Measurements from ENCODE around the gene MIF4GD. TPM values are rescaled to one million over a fixed set of nuclear protein-coding genes. Genes with fewer than 3 reads are reported as not detected.
A peak's percentile ranks its signal among the peaks of the same experiment; 100 is the strongest.

Gene MIF4GD
- total RNA-seq, 1 experiment from 2014 or later = 21.6 TPM

DNA sequence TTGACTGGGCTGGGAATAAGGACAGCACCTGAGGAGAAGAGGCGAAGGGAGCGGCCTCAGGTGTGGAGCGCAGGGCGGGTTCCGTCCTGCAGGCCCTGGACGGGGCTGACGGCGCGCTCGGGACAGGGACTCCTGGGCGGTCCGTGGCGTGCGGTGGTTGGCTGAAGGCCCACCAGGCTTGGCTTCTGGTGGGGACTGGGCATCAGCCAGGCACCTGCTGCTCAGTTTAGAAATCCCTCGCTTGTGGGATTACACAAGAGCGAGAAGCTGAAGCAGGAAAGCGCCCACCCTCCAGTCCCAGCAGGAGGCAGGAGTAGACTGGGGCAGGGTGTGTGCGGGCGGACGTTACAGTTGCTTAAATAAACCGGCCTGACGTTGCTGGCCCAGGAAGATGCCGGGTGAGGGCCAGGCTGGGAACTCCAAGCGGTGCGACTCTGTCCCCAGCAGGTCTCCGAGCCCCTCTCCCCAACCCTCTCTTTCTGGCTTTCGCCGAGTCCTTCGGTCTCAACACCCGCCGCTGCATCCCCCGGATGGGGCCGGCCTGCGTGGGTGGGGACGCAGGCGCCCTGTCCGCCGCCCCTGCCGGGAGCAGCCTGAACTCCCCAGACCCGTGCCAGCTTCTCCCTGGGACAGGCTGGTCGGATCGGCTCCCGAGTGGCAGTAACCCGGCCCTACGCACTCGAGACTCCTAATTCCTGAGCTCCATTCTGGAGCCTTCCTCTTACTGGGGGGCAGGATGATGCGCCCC, 639 bp downstream of the MIF4GD start (continued):
- TF ChIP-seq FOXP1 (CRISPR knock-in tag; IDR thresholded peaks at IDR 0.05; ENCODE audit: borderline replicate concordance) (0 out of 2 replicates have a peak, but pooled peaks have one; percentile 8), FOXJ3 (CRISPR knock-in tag; IDR thresholded peaks at IDR 0.05; ENCODE audit: borderline replicate concordance) (no peak), GABPB1 (CRISPR knock-in tag; IDR thresholded peaks at IDR 0.05) (0 out of 2 replicates have a peak, but pooled peaks have one; percentile 45), ZNF121 (CRISPR knock-in tag; IDR thresholded peaks at IDR 0.05) (no peak)
- TF ChIP-seq, protein P1, sequence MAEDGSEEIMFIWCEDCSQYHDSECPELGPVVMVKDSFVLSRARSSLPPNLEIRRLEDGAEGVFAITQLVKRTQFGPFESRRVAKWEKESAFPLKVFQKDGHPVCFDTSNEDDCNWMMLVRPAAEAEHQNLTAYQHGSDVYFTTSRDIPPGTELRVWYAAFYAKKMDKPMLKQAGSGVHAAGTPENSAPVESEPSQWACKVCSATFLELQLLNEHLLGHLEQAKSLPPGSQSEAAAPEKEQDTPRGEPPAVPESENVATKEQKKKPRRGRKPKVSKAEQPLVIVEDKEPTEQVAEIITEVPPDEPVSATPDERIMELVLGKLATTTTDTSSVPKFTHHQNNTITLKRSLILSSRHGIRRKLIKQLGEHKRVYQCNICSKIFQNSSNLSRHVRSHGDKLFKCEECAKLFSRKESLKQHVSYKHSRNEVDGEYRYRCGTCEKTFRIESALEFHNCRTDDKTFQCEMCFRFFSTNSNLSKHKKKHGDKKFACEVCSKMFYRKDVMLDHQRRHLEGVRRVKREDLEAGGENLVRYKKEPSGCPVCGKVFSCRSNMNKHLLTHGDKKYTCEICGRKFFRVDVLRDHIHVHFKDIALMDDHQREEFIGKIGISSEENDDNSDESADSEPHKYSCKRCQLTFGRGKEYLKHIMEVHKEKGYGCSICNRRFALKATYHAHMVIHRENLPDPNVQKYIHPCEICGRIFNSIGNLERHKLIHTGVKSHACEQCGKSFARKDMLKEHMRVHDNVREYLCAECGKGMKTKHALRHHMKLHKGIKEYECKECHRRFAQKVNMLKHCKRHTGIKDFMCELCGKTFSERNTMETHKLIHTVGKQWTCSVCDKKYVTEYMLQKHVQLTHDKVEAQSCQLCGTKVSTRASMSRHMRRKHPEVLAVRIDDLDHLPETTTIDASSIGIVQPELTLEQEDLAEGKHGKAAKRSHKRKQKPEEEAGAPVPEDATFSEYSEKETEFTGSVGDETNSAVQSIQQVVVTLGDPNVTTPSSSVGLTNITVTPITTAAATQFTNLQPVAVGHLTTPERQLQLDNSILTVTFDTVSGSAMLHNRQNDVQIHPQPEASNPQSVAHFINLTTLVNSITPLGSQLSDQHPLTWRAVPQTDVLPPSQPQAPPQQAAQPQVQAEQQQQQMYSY (CRISPR knock-in tag; IDR thresholded peaks at IDR 0.05) = no peak

- ChIA-PET CTCF (interaction anchor here (0.5 to 8.7 kb wide), 28 partner anchors 8 to 331 kb away, joined by 3 to 155 read pairs (median 9); partner anchors contain the start of genes GGA3, GRB2, LLGL2 and MRPL58), POLR2A (interaction anchor here (0.6 to 3.1 kb wide), 5 partner anchors 8 to 159 kb away, joined by 3 to 24 read pairs (median 9); partner anchors contain the start of genes GGA3, MRPS7 and SLC25A19)
- Mint-ChIP-seq H3K9me3 (no peaks in the 10 kb centered on the region), H3K36me3 (peaks cover 30% of the 10 kb centered on the region), H3K4me3 (peak overlapping the region; percentile 83), H3K27me3 (ENCODE audit: low read depth) (no peaks in the 10 kb centered on the region), H3K4me1 (peaks cover 19% of the 10 kb centered on the region), H3K27ac (peak overlapping the region; percentile 88)
- ATAC-seq (peak; percentile 3), DNase-seq (ENCODE audit: low spot score) (no peak)
- no peak for TF ChIP-seq ZNF121 (CRISPR knock-in tag; IDR thresholded peaks at IDR 0.05)
- TF ChIP-seq EMX1 (CRISPR knock-in tag; IDR thresholded peaks at IDR 0.05) = no peak
- no peak for TF ChIP-seq PREB (CRISPR knock-in tag; IDR thresholded peaks at IDR 0.05; ENCODE audit: borderline replicate concordance)
- no peak for TF ChIP-seq AFF4 (CRISPR knock-in tag; IDR thresholded peaks at IDR 0.05; ENCODE audit: borderline replicate concordance)
- no peak for TF ChIP-seq HMGXB4 (CRISPR knock-in tag; IDR thresholded peaks at IDR 0.05)
- TF ChIP-seq E2F1 (CRISPR knock-in tag; IDR thresholded peaks at IDR 0.05) = no peak
- TF ChIP-seq, protein P2, sequence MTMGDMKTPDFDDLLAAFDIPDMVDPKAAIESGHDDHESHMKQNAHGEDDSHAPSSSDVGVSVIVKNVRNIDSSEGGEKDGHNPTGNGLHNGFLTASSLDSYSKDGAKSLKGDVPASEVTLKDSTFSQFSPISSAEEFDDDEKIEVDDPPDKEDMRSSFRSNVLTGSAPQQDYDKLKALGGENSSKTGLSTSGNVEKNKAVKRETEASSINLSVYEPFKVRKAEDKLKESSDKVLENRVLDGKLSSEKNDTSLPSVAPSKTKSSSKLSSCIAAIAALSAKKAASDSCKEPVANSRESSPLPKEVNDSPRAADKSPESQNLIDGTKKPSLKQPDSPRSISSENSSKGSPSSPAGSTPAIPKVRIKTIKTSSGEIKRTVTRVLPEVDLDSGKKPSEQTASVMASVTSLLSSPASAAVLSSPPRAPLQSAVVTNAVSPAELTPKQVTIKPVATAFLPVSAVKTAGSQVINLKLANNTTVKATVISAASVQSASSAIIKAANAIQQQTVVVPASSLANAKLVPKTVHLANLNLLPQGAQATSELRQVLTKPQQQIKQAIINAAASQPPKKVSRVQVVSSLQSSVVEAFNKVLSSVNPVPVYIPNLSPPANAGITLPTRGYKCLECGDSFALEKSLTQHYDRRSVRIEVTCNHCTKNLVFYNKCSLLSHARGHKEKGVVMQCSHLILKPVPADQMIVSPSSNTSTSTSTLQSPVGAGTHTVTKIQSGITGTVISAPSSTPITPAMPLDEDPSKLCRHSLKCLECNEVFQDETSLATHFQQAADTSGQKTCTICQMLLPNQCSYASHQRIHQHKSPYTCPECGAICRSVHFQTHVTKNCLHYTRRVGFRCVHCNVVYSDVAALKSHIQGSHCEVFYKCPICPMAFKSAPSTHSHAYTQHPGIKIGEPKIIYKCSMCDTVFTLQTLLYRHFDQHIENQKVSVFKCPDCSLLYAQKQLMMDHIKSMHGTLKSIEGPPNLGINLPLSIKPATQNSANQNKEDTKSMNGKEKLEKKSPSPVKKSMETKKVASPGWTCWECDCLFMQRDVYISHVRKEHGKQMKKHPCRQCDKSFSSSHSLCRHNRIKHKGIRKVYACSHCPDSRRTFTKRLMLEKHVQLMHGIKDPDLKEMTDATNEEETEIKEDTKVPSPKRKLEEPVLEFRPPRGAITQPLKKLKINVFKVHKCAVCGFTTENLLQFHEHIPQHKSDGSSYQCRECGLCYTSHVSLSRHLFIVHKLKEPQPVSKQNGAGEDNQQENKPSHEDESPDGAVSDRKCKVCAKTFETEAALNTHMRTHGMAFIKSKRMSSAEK (CRISPR knock-in tag; IDR thresholded peaks at IDR 0.05; ENCODE audit: borderline replicate concordance) = no peak
- TF ChIP-seq ZBTB21 (CRISPR knock-in tag; IDR thresholded peaks at IDR 0.05; ENCODE audit: borderline replicate concordance) = no peak
- TF ChIP-seq, protein P3, sequence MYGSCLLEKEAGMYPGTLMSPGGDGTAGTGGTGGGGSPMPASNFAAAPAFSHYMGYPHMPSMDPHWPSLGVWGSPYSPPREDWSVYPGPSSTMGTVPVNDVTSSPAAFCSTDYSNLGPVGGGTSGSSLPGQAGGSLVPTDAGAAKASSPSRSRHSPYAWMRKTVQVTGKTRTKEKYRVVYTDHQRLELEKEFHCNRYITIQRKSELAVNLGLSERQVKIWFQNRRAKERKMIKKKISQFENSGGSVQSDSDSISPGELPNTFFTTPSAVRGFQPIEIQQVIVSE (CRISPR knock-in tag; IDR thresholded peaks at IDR 0.05; ENCODE audit: borderline replicate concordance) = no peak
- no peak for TF ChIP-seq OVOL2 (CRISPR knock-in tag; IDR thresholded peaks at IDR 0.05; ENCODE audit: borderline replicate concordance)
Measured at GRCh38 chr17:75269844-75270217, 1.2 kb downstream of the MIF4GD start.
